Ishikawa (cell line): Measurements from ENCODE around the gene ZNF618.
A peak's percentile ranks its signal among the peaks of the same experiment; 100 is the strongest.

Experiments
- CEBPB ChIP-seq: IDR thresholded peaks from 2 replicates; pipeline ENCODE4 v1.6.1; 2012
- CREB1 ChIP-seq: IDR thresholded peaks from 2 replicates; pipeline ENCODE4 v1.6.1; 2012; ENCODE audit warnings: low read depth
- EGR1 ChIP-seq: IDR thresholded peaks from 2 replicates; pipeline ENCODE4 v1.6.1; 2012
- EP300 ChIP-seq: IDR thresholded peaks from 2 replicates; pipeline ENCODE4 v1.6.1; 2012; ENCODE audit warnings: borderline replicate concordance
- FOXM1 ChIP-seq: IDR thresholded peaks from 2 replicates; pipeline ENCODE4 v1.6.1; 2012; ENCODE audit warnings: low read depth, borderline replicate concordance
- MAX ChIP-seq: IDR thresholded peaks from 2 replicates; pipeline ENCODE4 v1.6.1; 2012
- NFIC ChIP-seq: IDR thresholded peaks from 2 replicates; pipeline ENCODE4 v1.6.1; 2012
- RAD21 ChIP-seq: IDR thresholded peaks from 2 replicates; pipeline ENCODE4 v1.6.1; 2012; ENCODE audit warnings: low read depth
- REST ChIP-seq: IDR thresholded peaks from 2 replicates; pipeline ENCODE4 v1.6.1; 2012; ENCODE audit warnings: low read depth, mild to moderate bottlenecking
- TAF1 ChIP-seq: IDR thresholded peaks from 2 replicates; pipeline ENCODE4 v1.6.1; 2012; ENCODE audit warnings: low read depth, mild to moderate bottlenecking
- TCF12 ChIP-seq: IDR thresholded peaks from 2 replicates; pipeline ENCODE4 v1.6.1; 2012; ENCODE audit warnings: low read depth
- TEAD4 ChIP-seq: IDR thresholded peaks from 2 replicates; pipeline ENCODE4 v1.6.1; 2012
- USF1 ChIP-seq: IDR thresholded peaks from 2 replicates; pipeline ENCODE4 v1.6.1; 2012
- YY1 ChIP-seq: IDR thresholded peaks from 2 replicates; pipeline ENCODE4 v1.6.1; 2012; ENCODE audit warnings: low read depth
- ZBTB7A ChIP-seq: IDR thresholded peaks from 2 replicates; pipeline ENCODE4 v1.6.1; 2012; ENCODE audit warnings: low read depth

ZNF618 gene

GRCh38 chr9:113990570-113990907, 114.4 kb downstream of the ZNF618 start:
- TF ChIP-seq TCF12: no peak
- TF ChIP-seq ZBTB7A: no peak
- no peak for TF ChIP-seq MAX
- TF ChIP-seq USF1: peak; percentile 60

DNA sequence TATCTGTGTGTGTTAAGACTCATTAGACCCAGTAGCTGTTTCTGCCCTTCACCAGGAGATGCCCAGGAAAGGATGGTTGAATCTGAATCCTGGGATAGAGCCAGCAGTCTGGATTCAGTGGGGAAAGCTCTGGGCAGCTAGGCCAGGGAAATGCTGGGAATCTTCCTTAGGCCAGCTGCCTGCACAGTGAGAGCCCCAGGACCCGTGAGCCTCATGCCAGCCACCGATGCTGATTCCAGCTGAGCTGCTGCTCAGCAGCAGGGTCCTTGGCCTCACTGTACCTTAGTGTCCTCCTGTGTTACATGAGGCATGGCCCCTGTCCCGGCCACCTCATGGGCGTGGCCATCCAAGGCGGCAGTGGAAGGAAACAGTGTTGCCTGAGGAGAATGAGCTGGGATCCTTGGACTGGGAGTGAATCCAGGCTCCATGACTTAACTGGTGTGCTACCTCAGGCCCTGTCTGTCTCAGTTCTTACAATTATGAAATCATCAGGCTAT, 114.9 kb downstream of the ZNF618 start:
- no peak for TF ChIP-seq EGR1
- no peak for TF ChIP-seq MAX
- TF ChIP-seq RAD21: no peak
- TF ChIP-seq CREB1: no peak
- TF ChIP-seq TCF12: no peak
- TF ChIP-seq EP300: no peak
- no peak for TF ChIP-seq TEAD4

DNA sequence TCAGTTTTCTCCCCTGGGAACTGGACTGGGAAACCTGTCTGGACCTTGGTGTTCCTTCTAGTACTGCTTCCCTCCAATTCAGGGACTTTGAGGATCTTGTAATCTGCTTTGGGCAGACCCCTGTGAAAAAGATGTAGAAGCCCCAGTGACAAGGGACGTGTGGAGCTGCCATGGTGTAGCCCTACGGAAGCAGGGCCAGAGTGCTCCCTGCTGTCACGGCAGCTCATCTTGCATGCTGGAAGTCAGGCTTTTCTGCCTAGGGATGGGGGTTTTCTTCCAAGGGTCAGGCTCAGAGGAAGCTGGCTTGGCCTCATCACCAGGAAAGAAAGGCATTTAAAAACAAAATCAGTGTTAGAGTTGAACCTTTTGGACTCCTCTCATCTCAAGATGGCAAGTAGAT, 115.6 kb downstream of the ZNF618 start:
- TF ChIP-seq NFIC (no peak), ZBTB7A (no peak), REST (no peak), TCF12 (no peak), RAD21 (no peak), TEAD4 (no peak), CREB1 (no peak), USF1 (no peak), CEBPB (no peak), EP300 (no peak), YY1 (no peak), TAF1 (no peak), FOXM1 (no peak), EGR1 (no peak), MAX (no peak)

- TF ChIP-seq TCF12: no peak
- TF ChIP-seq REST: no peak
- no peak for TF ChIP-seq EP300
- TF ChIP-seq CEBPB: no peak
- TF ChIP-seq RAD21: no peak
- no peak for TF ChIP-seq TEAD4
- TF ChIP-seq ZBTB7A: no peak
- TF ChIP-seq YY1: no peak
- no peak for TF ChIP-seq MAX
These were observed 116.3 kb downstream of the ZNF618 start for GRCh38 chr9:113992276-113992951.

GRCh38 chr9:113992994-113993393, 116.9 kb downstream of the ZNF618 start:
- no peak for TF ChIP-seq FOXM1
- no peak for TF ChIP-seq ZBTB7A
- no peak for TF ChIP-seq EP300
- no peak for TF ChIP-seq MAX
- no peak for TF ChIP-seq USF1
- TF ChIP-seq TCF12: no peak
- no peak for TF ChIP-seq CEBPB
- no peak for TF ChIP-seq TAF1
- TF ChIP-seq CREB1: no peak
- no peak for TF ChIP-seq YY1
- no peak for TF ChIP-seq NFIC
